HG02973 (cell line): Measurements from ENCODE around the gene S1PR4.

Experiments
- ATAC-seq: cut with Tn5 transposase; IDR thresholded peaks from one replicate; pipeline ENCODE4 v1.9.1; 2021; ENCODE audit warnings: moderate library complexity; ENCODE audit not compliant: unreplicated experiment

Gene S1PR4, protein sequence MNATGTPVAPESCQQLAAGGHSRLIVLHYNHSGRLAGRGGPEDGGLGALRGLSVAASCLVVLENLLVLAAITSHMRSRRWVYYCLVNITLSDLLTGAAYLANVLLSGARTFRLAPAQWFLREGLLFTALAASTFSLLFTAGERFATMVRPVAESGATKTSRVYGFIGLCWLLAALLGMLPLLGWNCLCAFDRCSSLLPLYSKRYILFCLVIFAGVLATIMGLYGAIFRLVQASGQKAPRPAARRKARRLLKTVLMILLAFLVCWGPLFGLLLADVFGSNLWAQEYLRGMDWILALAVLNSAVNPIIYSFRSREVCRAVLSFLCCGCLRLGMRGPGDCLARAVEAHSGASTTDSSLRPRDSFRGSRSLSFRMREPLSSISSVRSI

DNA sequence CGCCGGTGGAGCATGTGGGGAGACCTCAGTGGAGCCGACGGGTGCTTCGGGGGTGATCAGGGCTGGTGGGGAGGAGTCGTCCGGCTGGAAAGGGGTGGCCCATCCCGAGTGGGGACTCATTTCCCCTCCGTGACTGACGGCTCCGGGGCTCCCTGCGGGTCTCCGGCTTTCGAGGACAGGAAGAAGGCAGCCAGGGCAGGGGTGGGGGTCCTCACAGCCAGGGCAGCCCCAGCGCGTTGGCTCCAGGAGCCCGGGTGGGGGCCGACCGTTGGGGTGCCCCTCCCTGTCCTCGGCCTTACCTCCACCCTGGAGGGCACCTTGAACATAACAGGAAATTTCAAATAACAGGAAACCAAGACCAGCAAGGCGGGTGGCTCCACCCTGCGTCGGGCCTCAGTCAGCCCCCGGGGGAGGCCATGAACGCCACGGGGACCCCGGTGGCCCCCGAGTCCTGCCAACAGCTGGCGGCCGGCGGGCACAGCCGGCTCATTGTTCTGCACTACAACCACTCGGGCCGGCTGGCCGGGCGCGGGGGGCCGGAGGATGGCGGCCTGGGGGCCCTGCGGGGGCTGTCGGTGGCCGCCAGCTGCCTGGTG lies at the start of gene S1PR4:
Gene S1PR4 (plus strand): TSS at position 393 of the 596 bp plus-strand sequence. CDS start 24 bp downstream, at position 417.
- peak; percentile 35 for ATAC-seq

DNA sequence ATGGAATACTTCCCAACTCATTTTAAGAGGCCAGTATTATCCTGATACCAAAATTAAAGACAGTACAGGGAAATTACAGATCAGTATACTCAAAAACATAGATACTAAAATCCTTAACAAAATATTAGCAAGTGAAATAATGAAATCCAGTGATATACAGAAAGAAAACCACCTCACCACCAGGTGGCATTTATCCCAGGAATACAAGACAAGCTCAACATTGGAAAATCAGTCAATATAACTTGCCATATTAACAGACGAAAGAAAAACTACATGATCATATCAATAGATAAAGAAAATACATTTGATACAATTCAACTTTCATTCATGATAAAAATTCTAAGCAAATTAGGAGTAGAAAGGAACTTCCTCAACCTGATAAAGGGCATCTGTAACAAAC lies 49.5 kb upstream of the S1PR4 start:
- no peak for ATAC-seq

DNA sequence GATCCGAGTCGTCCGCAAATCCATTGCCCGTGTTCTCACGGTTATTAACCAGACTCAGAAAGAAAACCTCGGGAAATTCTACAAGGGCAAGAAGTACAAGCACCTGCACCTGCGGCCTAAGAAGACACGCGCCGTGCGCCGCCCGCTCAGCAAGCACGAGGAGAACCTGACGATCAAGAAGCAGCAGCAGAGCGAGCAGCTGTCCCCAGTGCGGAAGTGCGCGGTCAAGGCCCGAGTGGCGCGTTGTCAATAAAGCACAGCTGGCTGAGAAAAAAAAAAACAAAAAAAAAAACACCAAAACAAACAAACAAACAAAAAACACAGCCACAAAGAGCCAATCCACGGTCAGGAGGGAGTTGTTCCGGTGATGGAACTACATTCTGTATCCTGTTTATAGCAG lies 47.4 kb upstream of the S1PR4 start:
- no peak for ATAC-seq

DNA sequence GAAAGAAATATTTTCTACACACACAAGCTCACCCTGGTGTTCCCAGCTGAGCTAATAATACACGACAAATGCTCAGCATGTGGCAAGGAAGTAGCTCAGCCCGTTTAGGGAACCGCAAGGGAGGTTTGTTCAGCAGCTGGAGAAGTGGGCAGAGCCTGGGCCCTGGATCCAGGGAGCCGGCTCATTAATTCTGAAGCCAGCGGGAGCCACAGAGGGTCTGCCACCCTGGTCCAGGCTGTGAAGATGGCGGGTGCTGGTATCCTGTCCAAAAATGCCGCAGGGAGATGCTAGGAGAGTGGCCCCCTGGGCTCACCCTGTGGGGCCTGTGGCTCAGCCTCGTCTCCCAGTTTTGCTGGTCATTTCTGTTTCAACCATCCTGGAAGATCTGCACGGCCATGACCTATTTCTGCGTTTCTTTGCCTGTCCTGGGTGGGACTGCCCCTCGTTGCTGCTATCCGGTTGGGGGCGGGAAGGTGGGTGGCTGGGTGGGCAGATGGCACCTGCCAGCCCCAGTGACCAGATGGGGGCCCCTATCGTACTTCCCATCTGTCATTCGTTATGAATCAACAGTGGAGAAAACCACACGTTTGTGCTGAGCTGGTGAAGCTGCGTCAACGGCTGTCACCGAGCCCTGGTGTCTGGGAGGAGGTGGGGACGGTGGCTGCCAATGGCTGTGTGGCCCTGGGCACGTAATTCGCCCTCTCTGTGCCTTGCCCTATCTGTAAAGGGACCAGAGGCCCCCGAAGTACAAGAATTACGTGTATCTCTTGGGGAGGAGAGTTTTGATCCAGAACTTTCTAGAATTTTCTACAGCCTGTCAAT lies 45.4 kb upstream of the S1PR4 start:
- no peak for ATAC-seq

DNA sequence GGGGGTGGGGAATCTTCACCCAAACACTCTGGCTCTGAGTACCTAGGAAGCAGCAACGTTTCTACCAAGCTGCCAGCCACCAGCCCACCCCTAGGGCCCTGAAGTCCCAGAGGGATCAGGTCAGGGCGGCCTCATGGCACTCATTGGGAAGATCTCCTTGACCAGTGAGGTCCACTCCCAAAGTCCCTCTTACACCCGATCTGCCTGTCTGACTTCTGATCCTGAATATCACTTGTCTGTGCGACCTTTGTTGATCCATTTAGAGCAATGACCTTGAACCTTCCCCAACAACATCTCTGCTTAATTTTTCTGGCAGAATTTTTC lies 44.8 kb upstream of the S1PR4 start:
- no peak for ATAC-seq

DNA sequence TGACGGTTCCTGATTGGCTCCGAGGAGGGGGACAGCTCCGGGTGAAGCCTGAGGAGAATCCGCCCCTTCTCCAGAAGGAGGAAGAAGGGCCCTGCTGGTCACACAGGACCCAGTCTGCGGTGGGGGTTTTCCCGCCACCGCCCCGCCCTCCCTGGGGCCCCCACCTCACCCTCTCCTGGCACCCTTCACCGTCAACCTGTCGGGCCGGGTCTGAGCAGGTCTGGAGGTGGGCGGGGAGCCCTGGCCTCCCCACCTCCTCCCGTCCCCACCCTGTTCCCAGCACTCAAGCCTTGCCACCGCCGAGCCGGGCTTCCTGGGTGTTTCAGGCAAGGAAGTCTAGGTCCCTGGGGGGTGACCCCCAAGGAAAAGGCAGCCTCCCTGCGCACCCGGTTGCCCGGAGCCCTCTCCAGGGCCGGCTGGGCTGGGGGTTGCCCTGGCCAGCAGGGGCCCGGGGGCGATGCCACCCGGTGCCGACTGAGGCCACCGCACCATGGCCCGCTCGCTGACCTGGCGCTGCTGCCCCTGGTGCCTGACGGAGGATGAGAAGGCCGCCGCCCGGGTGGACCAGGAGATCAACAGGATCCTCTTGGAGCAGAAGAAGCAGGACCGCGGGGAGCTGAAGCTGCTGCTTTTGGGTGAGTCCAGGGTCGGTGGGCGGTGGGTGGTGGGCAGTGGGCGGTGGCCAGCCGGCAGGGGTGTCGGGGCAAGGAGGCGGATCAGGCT lies 42.4 kb upstream of the S1PR4 start, which contains the start of gene GNA15:
Gene GNA15 (plus strand): TSS at position 73 of the 723 bp plus-strand sequence. CDS start 418 bp downstream, at position 491.
- ATAC-seq = no peak

DNA sequence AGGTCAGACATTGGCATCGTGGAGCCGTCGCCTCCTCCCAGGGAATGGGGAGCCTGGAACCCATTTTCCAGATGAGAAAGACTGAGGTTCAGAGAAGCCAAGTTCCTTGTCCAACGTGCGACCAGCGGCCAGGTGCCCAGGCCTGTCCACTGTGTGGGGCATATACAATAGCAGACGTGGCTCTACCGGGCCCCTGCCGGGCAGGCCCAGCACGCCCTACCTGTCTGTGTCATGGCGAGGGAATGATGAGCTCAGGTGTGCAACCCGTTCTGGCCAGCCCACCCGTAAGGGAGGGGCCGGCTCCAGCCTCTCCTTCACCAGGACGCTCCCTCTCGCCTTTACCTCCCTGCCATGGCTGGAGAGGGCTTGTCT lies 41.9 kb upstream of the S1PR4 start:
- ATAC-seq = no peak

DNA sequence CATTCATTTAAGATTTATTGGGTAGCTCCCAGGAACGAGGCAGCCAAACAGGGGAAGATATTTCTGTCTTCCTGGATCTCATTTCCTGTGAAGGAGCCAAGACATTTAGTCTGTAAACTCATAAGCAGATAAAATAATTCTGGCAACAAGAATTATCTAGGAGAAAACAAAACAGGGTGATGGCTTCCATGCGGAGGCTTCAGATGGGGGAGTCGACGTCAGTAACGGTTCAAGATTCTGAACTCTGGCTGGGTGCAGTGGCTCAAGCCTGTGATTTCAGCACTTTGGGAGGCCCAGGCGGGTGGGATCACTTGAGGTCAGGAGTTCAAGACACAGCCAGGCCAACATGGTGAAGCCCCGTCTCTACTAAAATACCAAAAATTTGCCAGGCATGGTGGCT lies 41.5 kb upstream of the S1PR4 start:
- no peak for ATAC-seq

DNA sequence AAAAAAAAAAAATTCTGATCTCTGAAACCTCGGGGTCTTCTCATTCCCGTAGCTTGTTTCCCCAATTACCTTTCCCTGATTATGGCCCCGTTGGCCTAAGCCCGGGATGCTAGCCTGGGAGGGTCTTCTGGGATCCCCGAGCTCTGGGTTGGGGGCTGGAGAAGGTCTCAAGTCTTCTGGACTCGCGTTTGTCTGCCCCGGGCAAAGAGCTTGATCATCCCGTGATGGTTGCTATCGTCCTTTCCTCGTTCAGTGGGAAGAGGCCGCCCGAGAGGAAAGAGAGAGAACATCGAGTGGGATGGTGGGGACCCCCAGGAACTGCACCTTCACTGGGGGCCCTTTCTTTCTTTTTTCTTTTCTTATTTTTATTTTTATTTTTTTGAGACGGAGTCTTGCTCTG lies 40.3 kb upstream of the S1PR4 start:
- no peak for ATAC-seq

DNA sequence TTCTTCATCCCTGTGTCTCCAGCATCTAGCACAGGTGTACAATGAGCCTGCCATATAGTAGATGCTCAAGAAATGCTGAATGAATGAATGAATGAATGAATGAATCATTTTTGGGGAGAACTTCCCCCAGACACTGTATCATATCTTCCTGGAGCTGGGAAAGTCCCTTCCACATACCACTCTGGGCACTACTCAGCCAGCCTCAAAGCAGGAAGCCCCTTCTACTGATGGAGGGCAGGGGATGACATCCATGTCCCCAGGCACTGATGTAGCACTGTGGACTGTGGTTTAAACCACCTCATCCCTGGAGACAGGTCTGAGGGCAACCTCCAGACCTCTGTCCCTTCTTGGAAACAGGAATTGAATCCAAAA lies 37.9 kb upstream of the S1PR4 start:
- ATAC-seq = no peak

DNA sequence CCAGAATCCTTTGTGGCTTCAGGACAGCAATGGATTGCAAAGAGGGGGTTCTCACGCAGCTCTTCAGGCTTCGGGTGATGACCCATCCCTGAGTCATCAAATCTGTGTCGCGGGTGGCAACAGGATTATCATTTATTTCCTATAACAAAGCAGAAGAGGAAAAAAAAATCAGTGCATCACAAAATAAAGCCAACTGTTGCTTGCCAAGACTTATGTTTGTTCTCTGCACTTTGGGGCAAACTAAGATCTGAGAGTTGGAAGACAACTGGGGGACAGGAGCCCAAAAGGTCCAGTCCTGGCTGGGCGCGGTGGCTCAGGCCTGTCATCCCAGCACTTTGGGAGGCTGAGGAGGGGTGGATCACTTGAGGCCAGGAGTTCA lies 36.3 kb upstream of the S1PR4 start:
- no peak for ATAC-seq

DNA sequence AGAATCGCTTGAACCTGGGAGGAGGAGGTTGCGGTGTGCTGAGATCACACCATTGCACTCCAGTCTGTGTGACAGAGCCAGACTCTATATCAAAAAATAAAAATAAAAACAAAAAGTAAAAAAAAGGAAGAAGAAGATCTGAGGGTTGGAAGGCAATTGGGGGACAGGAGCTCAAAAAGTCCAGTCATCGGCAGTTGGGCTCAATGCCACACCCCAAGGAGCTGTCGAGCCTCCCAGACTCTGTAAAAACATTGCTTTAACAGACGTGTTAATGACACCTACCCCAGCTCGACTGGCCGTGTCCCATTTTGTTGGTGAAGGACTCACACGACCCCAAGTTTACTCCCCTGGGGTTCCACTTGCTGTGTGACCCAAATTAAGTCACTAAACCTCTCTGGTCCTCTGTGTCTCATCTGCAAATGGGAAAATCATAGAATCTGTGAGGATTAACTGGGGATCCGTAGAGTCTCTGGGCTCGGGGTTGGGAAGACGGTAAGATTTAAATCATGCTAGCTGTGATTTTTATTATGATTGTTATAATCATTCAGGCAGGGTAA lies 35.7 kb upstream of the S1PR4 start:
- ATAC-seq = no peak

DNA sequence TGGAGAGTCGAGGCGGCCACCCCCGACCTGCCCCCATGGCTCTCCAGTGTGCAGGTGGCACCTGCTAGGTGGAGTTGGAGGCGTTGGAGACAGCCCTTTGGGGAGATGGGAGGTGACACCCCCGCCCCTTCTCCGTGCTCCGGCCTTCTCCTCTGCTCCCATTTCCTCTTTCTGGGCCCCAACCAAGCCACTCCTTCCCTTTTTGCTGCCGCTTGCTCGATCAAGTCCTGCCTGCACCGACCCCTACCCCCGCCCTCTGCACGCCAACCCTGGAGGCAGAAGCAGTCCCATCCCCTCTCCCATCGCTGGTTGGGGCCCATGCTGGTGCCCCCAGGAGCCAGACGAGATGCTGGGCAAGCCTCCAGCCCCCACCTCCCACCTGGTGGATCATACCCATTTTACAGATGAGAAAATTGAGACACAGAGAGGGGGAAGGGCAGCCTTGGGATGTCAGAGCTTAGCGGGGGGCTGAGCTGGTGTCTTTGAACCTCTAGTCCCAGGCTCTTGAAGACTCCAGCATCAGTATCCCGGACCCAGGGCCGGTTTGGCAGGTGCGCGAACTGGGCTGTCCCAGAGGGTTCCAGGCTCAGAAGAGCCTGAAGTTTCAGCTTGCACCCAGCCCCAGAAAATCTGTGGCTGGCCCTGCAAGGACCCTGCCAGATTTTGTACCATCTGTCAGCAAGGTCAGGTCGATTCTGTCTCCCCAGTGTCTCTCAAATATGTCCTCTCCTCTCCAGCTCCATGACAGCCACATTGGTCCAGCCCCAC lies 32.5 kb upstream of the S1PR4 start:
- no peak for ATAC-seq

DNA sequence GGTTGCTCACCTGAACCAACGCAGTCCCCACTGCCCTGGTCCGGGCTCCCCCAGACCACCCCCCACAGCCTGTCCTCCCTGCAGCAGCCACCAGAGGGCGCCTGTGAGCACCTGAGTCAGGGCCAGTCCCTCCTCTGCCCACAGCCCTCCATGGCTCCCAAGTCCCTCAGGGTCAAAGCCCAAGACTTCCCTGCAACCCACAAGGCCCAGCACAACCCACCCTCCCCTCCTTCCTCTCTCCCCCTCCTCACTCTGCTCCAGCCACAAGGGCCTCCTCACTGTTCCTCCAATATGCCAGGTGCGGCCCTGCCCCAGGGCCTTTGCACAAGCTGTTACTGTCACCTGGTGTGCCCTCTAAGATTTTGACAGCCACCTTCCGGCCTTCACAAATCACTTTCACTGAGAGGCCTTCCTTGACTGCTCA lies 31.9 kb upstream of the S1PR4 start:
- ATAC-seq = no peak

DNA sequence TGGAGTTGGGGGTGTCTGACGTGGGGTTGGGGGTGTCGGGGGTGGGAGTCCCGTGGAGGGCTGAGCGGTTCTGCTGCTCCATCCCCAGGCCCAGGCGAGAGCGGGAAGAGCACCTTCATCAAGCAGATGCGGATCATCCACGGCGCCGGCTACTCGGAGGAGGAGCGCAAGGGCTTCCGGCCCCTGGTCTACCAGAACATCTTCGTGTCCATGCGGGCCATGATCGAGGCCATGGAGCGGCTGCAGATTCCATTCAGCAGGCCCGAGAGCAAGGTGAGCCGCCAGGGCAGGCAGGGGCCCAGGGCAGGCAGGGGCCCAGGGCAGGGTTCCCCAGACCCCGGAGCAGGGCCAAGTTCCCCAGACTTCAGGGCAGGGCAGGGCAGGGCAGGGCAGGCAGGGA lies 30.1 kb upstream of the S1PR4 start:
- ATAC-seq = no peak

DNA sequence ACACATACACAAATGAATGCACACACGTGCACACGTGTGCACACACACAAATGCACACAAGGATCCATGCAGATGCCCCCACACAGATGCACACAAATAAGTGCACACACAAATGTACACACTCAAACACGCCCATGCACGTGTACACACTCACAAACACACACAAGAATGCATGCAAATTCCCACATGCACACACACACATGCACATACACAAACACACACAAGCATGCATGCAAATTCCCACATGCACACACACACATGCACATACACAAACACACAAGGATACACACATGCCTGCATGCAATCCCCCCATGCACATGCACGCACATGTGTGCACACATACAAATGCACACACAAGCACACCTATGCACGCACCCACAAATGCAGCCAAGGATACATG lies 29.5 kb upstream of the S1PR4 start:
- no peak for ATAC-seq

DNA sequence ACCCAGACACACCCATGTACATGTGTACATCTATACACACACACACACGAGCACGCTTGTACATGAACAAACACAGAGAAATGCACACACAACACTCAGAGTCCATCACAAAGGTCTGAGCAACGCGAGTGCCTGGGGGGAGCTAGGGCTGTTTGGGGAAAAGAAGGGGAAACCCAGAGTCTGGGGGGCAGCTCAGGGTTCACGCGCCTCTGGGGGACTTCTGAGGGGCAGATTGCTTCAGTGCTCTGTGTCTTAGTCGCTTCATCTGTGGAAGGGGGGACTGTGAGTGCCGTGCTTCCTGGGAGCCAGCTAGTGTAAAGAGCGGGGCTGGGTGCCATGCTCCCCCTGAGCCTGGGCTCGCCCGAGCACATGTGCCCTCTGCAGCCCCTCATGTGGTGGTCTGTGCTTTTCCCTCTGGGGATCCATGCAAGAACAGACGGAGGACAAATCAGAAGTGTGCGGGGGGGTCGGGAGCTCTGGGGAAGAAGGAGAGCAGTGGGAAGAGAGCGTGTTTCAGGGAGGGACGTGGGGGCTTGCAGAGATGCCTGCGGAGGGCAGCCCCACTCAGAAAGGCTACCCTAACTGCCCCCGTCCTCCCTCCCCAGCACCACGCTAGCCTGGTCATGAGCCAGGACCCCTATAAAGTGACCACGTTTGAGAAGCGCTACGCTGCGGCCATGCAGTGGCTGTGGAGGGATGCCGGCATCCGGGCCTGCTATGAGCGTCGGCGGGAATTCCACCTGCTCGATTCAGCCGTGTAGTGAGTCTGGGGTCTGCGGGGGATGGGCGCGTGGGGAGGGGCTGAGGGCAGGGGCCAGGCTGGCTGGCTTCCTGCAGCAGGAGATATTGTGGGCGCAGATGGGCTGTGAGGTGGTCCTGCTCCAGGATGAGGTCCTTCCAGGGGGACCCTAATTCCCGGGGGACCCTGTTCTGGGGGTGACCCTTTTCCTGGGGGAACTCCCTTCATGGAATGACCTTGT lies 28.8 kb upstream of the S1PR4 start:
- ATAC-seq = no peak

DNA sequence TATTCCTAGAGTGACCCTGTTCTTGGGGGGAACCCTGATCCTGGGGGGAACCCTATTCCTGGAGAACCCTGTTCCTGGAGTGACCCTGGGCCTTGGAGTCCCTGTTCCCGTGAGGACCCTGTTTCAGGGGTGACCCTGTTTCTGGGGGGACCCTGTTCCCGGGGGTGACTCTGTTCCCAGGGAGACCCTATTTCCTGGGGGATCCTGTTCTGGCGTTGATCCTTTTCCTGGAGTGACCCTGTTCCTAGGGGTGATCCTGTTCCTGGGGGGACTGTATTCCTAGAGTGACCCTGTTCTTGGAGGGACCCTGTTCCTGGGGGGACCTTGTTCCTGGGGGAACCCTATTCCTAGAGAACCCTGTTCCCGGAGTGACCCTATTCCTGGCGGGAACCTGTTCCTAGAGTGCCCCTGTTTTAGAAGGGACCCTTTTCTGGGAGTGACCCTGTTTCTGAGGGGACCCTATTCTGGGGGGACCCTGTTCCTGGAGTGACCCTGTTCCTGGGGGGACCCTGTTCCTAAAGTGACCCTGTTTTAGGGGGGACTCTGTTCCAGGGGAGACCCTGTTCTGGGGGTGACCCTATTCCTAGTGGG lies 27.7 kb upstream of the S1PR4 start:
- no peak for ATAC-seq
